GM21786 (cell line): ENCODE measurements around the gene HIVEP3.
"Not testable (repeated sequence)": the region's sequence is repeated elsewhere in the genome, so short reads cannot be mapped to it uniquely, and the experiment has no call there.

Experiments used
- ATAC-seq: cut with Tn5 transposase; IDR thresholded peaks from one replicate; pipeline ENCODE4 v1.9.1; 2021; ENCODE audit not compliant: unreplicated experiment

Gene HIVEP3

GRCh38 chr1:41924911-41925310, 6.2 kb upstream of the HIVEP3 start:
- no peak for ATAC-seq

- ATAC-seq: not testable (repeated sequence)
These were observed 2.5 kb upstream of the HIVEP3 start for GRCh38 chr1:41921271-41921670.

- no peak for ATAC-seq
These were observed 1.9 kb upstream of the HIVEP3 start for GRCh38 chr1:41920658-41921057.

- peak; percentile 68 for ATAC-seq
These were observed 1.2 kb upstream of the HIVEP3 start for GRCh38 chr1:41919764-41920397.

- ATAC-seq: no peak
These were observed 409 bp upstream of the HIVEP3 start for GRCh38 chr1:41919131-41919530.

- no peak for ATAC-seq
These were observed 780 bp downstream of the HIVEP3 start for GRCh38 chr1:41917835-41918449.

GRCh38 chr1:41917076-41917475, 1.6 kb downstream of the HIVEP3 start:
- no peak for ATAC-seq

GRCh38 chr1:41915786-41916571, 2.7 kb downstream of the HIVEP3 start:
- ATAC-seq: no peak

GRCh38 chr1:41914516-41914915, 4.2 kb downstream of the HIVEP3 start:
- ATAC-seq: no peak

- no peak for ATAC-seq
These were observed 5.7 kb downstream of the HIVEP3 start for GRCh38 chr1:41913014-41913413.

GRCh38 chr1:41908288-41908895, 10.3 kb downstream of the HIVEP3 start:
- no peak for ATAC-seq

- ATAC-seq: no peak
These were observed 11.3 kb downstream of the HIVEP3 start for GRCh38 chr1:41907446-41907845.

- ATAC-seq: no peak
These were observed 11.8 kb downstream of the HIVEP3 start for GRCh38 chr1:41906943-41907342.

GRCh38 chr1:41905093-41905675, 13.5 kb downstream of the HIVEP3 start:
- no peak for ATAC-seq

GRCh38 chr1:41902664-41903063, 16.1 kb downstream of the HIVEP3 start:
- ATAC-seq: no peak

- ATAC-seq: no peak
These were observed 16.6 kb downstream of the HIVEP3 start for GRCh38 chr1:41902159-41902577.

- no peak for ATAC-seq
These were observed 17.2 kb downstream of the HIVEP3 start for GRCh38 chr1:41901551-41901950.

GRCh38 chr1:41900603-41901444, 17.9 kb downstream of the HIVEP3 start:
- ATAC-seq: no peak

GRCh38 chr1:41898191-41898713, 20.5 kb downstream of the HIVEP3 start:
- ATAC-seq: no peak

- ATAC-seq: no peak
These were observed 23.2 kb downstream of the HIVEP3 start for GRCh38 chr1:41895552-41895951.
